ENCODE measurements around the gene C8B. TPM values are rescaled to one million over a fixed set of nuclear protein-coding genes. Genes with fewer than 3 reads are reported as not detected.

The C8B gene
- total RNA-seq, 4 donors from 2014 or later, result not detected

DNA sequence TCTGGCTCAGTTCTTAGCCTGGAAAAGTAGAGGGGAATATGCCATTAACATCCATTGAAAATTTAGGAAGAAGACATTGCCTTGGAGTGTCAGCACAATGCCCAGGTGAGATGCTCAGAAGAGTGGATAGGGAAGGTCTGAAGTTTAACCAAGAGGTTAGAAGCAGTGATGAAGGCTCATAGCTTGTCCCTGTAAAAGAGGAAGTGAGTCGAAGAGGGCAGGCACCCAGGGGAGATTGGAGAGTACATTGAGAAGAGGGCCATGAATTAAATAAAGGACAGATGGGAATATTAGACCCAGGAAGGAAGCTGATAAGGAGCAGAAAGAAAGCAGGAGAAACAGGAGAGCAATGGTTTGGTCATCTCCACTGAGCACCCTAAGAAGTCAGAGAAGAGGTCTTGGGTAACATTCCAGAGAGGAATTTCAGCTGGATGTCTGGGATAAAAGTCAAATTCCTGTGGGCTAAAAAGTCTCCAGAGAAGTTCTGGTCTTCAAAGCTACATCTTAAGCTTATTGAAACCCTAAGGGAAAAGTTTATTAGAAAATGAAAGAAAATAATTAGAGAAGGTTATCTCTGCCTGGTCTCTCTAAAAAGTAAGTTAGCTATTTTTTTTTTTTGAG lies 17.3 kb downstream of the C8B start:
- TF ChIP-seq, protein P1, sequence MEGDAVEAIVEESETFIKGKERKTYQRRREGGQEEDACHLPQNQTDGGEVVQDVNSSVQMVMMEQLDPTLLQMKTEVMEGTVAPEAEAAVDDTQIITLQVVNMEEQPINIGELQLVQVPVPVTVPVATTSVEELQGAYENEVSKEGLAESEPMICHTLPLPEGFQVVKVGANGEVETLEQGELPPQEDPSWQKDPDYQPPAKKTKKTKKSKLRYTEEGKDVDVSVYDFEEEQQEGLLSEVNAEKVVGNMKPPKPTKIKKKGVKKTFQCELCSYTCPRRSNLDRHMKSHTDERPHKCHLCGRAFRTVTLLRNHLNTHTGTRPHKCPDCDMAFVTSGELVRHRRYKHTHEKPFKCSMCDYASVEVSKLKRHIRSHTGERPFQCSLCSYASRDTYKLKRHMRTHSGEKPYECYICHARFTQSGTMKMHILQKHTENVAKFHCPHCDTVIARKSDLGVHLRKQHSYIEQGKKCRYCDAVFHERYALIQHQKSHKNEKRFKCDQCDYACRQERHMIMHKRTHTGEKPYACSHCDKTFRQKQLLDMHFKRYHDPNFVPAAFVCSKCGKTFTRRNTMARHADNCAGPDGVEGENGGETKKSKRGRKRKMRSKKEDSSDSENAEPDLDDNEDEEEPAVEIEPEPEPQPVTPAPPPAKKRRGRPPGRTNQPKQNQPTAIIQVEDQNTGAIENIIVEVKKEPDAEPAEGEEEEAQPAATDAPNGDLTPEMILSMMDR (IDR thresholded peaks at IDR 0.05; ENCODE audit: low read depth), result no peak

GRCh38 chr1:56940039-56940438 lies 25.8 kb downstream of the C8B start:
- TF ChIP-seq, protein P1 (IDR thresholded peaks at IDR 0.05; ENCODE audit: low read depth), result no peak

- TF ChIP-seq, protein P1 (IDR thresholded peaks at IDR 0.05; ENCODE audit: low read depth), result no peak
Measured at GRCh38 chr1:56939209-56939608, 26.6 kb downstream of the C8B start.

GRCh38 chr1:56938646-56939045 lies 27.2 kb downstream of the C8B start:
- TF ChIP-seq, protein P1 (IDR thresholded peaks at IDR 0.05; ENCODE audit: low read depth), result no peak

DNA sequence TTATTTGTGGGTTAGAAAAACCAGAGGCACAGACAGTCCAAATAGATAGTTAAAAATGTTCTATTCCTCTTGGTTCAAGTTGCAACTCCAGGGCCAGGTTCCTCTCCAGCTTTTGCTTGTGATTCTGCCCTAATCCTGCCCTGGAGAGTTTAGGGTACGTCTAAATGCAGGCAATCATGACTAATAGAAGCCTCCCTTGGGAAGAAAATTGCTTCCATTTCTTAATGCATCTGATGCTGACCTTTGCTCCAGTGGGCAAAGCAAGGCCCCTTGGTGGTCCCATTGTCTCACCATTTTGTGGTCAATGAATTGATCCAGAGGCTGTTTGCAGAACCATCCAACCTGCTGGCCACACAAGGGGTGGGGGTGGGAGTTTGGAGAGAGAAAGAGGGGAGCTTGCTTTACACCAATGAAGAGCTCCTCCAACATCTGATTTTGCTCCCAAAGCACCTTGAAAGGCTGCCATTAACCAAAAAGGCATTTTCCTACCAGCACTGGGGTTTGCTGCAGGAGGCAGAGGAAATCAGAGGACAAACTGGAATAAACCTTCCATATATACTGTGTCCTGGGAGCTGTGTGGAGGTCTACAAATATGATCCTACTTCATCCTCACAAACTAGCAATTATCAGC lies 31.3 kb downstream of the C8B start:
- TF ChIP-seq, protein P1 (IDR thresholded peaks at IDR 0.05; ENCODE audit: low read depth), result no peak

- TF ChIP-seq, protein P1 (IDR thresholded peaks at IDR 0.05; ENCODE audit: low read depth), result no peak
Measured at GRCh38 chr1:56933606-56934005, 32.2 kb downstream of the C8B start.

DNA sequence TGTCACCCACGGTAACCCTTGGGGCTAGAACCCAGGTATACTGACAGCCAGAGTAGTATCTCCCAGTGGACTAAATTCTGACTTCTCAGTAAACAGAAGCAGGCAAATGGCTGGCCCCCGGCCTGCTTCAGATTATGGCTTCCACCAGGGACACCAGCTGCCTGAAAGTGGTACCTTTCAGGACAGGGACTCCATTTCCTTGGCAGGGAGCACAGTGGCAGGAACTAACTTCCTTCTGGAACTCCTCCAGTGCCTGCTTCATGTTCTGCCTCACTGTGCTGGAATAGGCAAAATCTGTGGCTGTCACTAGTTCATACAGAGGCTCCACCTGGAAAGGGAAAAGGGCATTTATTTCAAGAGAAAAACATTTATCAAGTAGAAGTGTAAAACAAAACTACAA lies 32.7 kb downstream of the C8B start:
- TF ChIP-seq, protein P1 (IDR thresholded peaks at IDR 0.05; ENCODE audit: low read depth), result no peak

All from subcutaneous adipose tissue (tissue), 4 donors.